Stomach (tissue), 9 donors: ENCODE measurements around the gene CXCL14. TPM values are rescaled to one million over a fixed set of nuclear protein-coding genes. Genes with fewer than 3 reads are reported as not detected.

Experiments used
- DNase-seq, 2 donors: peaks; one replicate each; pipeline versions ENCODE4 v3.0.0 to v3.0.0-alpha.2; 2013 to 2019
- H3K27ac ChIP-seq, 5 donors: fragments of 200-600 bp in 4 of 5; sonication (generic) in 4 of 5; one replicate each; pipeline ENCODE4 v1.5.1; 2013 to 2019; ENCODE audit warnings: mild to moderate bottlenecking in 1 of 5, moderate library complexity in 1 of 5
- H3K27me3 ChIP-seq, 3 donors: fragments of 200-600 bp; sonication (generic); one replicate each; pipeline ENCODE4 v1.5.1; 2017 to 2019; ENCODE audit warnings: mixed run types in 1 of 3
- H3K36me3 ChIP-seq, 4 donors: fragments of 200-600 bp; sonication (generic); 1 replicate in 3 of 4; 2 replicates in 1 of 4; pipeline ENCODE4 v1.5.1; 2016 to 2019
- H3K4me1 ChIP-seq, 4 donors: fragments of 200-600 bp; sonication (generic); one replicate each; pipeline ENCODE4 v1.5.1; 2016 to 2019
- H3K4me3 ChIP-seq, 4 donors: fragments of 200-600 bp; sonication (generic) in 3 of 4; one replicate each; pipeline ENCODE4 v1.5.1; 2016 to 2019; ENCODE audit warnings: mild to moderate bottlenecking in 1 of 4
- H3K9me3 ChIP-seq, 4 donors: fragments of 200-600 bp; sonication (generic); one replicate each; pipeline ENCODE4 v1.5.1; 2016 to 2019
- EP300 ChIP-seq: sonication (generic); formaldehyde crosslinking; IDR thresholded peaks from one replicate; pipeline ENCODE4 v1.6.1; 2017; ENCODE audit warnings: antibody characterized with exemption
- POLR2A ChIP-seq, 4 donors: fragments of 450-650 bp; IDR thresholded peaks; one replicate each; pipeline ENCODE4 v1.6.1; 2016; ENCODE audit warnings: antibody characterized with exemption in 4 of 4, control low read depth in 2 of 4, mild to moderate bottlenecking in 1 of 4, moderate library complexity in 1 of 4
- POLR2AphosphoS5 ChIP-seq, 3 donors: sonication (generic); formaldehyde crosslinking; IDR thresholded peaks; one replicate each; pipeline ENCODE4 v1.6.1; 2016; ENCODE audit warnings: antibody characterized with exemption in 3 of 3
- WGBS, 5 donors: extraction: QIAGEN DNeasy Blood & Tissue Kit in 3 of 5; methylation state at CpG; one replicate each; pipeline versions ENCODE4 v1.1.5 to v1.1.7; 2013 to 2018; 5-methylcytosine and 5-hydroxymethylcytosine counted together
- intact Hi-C: fragments of 100-400 bp; cut with DNase I; formaldehyde crosslinking; loops from one replicate; pipeline ENCODE4 v1.15.1; 2023; ENCODE audit warnings: low total_unique reads
- polyA plus RNA-seq, 3 donors: library from polyadenylated mRNA; stranded (reverse); fragments of 200-250 nt; gene quantifications; one replicate each; pipeline ENCODE4 v1.2.3, GENCODE V29; 2013
- total RNA-seq, 5 donors: library from RNA; depleted of rRNA; stranded (reverse); fragments of >200 nt; gene quantifications; one replicate each; pipeline versions ENCODE4 v1.1.0 to v1.2.3, GENCODE V29; 2014 to 2016
- TF ChIP-seq, protein P1 (sequence below), 7 experiments: fragments of 450-650 bp in 4 of 7; fragments of 200-600 bp in 3 of 7; sonication (generic) in 3 of 7; IDR thresholded peaks; one replicate each; pipeline ENCODE4 v1.5.1; 2016 to 2019; ENCODE audit warnings: antibody characterized with exemption in 7 of 7, control low read depth in 2 of 7, mild to moderate bottlenecking in 1 of 7
- donor health status: healthy with polysubstance abuse.
- donor health status: Bipolar disorder and iron deficiency.
- donor health status: healthy.

Gene CXCL14
- total and polyA plus RNA-seq, 8 donors: 12.7 to 82.0 (median 32.1) TPM; not detected in 2

DNA sequence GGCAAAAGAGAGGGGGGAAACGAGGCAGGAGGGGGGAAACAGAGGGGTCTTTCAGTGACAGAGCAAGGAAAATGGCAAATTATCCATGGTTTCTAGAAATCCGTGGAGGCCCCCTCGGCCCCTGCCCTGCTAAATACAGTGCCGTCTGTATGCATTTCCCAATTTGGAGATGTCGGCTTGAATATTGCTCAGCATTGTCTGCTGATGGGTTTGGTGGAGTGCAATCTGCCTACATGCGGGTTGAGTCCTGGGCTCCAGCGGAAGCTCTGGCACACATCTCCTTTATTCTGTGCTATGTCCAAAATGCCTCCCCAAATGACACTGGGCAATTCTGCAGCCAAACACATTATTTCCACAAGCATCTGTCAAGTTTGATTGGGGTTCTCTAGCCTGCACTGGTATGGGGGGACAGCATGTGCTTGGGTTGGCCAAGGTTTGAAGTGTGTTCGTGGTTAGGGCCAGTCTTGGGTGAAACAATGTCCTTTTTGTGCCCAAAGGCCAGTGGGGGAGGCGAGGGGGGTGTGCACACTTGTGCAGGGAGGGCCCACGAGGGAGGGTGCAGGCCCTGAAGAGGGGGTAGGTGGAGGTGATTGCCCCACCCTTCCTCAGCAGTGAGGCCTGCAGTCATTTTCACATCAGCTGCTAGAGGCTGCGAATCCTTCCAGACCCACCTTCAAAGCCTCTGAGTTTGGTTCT lies 36.8 kb downstream of the CXCL14 start:
- peaks cover 4 to 99% (median 68%) of the 10 kb centered on the region in 3 donors for H3K27me3 ChIP-seq
- H3K4me1 ChIP-seq: peaks cover 16 to 21% (median 17%) of the 10 kb centered on the region in 4 donors
- no peak for DNase-seq
- H3K36me3 ChIP-seq: no peaks in the 10 kb centered on the region
- WGBS, 5 donors: 42 to 66% (median 44%) methylated on average over 8 to 11 of the region's 11 CpGs
- intact Hi-C loops: no loop called here
- H3K4me3 ChIP-seq: no peak overlapping the region
- peaks cover 0 to 7% (median 2%) of the 10 kb centered on the region in 4 donors for H3K9me3 ChIP-seq
- no peak overlapping the region for H3K27ac ChIP-seq
- TF ChIP-seq POLR2A (IDR thresholded peaks at IDR 0.05) (no peak), EP300 (no peak), POLR2AphosphoS5 (IDR thresholded peaks at IDR 0.05) (no peak)
- TF ChIP-seq, protein P1, sequence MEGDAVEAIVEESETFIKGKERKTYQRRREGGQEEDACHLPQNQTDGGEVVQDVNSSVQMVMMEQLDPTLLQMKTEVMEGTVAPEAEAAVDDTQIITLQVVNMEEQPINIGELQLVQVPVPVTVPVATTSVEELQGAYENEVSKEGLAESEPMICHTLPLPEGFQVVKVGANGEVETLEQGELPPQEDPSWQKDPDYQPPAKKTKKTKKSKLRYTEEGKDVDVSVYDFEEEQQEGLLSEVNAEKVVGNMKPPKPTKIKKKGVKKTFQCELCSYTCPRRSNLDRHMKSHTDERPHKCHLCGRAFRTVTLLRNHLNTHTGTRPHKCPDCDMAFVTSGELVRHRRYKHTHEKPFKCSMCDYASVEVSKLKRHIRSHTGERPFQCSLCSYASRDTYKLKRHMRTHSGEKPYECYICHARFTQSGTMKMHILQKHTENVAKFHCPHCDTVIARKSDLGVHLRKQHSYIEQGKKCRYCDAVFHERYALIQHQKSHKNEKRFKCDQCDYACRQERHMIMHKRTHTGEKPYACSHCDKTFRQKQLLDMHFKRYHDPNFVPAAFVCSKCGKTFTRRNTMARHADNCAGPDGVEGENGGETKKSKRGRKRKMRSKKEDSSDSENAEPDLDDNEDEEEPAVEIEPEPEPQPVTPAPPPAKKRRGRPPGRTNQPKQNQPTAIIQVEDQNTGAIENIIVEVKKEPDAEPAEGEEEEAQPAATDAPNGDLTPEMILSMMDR (IDR thresholded peaks at IDR 0.05): no peak

DNA sequence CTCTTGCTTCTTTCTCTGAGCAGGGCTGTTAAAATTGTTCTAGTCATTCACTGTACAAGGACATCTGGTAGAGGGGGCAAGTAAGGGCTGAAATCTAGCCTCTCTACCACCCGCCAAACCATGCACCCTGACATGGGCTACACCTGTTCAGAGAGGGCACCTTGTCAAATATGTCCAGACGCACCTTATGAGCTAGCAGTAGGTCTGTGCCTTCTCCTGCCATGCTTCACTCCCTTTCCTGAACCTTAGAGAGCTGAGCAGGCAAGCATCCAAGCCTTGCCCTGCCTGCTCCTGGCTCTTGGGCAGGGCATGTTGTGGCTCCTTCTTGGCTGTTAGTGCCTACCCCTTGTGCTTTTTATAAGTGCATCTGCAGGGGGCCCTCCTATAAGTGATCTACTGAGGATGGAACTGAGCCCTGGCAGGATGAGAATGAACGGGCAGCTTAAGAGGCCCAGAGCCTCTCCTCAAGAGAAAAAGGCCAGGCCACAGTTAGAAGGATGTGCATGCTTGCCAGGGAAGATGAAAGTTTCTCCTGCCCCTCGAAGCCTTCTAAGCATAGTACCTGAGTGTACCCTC lies 39.3 kb downstream of the CXCL14 start:
- DNase-seq: no peak
- Histone ChIP-seq H3K27ac (no peak overlapping the region), H3K9me3 (peaks cover 0 to 7% (median 2%) of the 10 kb centered on the region in 4 donors), H3K4me1 (peaks cover 19 to 36% (median 34%) of the 10 kb centered on the region in 4 donors), H3K4me3 (no peak overlapping the region), H3K27me3 (peaks cover 14 to 99% (median 69%) of the 10 kb centered on the region in 3 donors), H3K36me3 (no peaks in the 10 kb centered on the region)
- WGBS, 5 donors: 58 to 76% (median 68%) methylated on average over 4 of the region's 4 CpGs
- intact Hi-C loops: no loop called here
- no peak for TF ChIP-seq POLR2AphosphoS5 (IDR thresholded peaks at IDR 0.05)
- TF ChIP-seq POLR2A (IDR thresholded peaks at IDR 0.05): no peak

GRCh38 chr5:135538261-135538660 lies 40.5 kb downstream of the CXCL14 start:
- no peak overlapping the region for H3K27ac ChIP-seq
- no peak overlapping the region for H3K4me3 ChIP-seq
- intact Hi-C loops: no loop called here
- TF ChIP-seq, protein P1 (IDR thresholded peaks at IDR 0.05): no peak
- no peak for TF ChIP-seq EP300
- no peak for TF ChIP-seq POLR2AphosphoS5 (IDR thresholded peaks at IDR 0.05)
- no peak for TF ChIP-seq POLR2A (IDR thresholded peaks at IDR 0.05)
- peaks cover 17 to 99% (median 69%) of the 10 kb centered on the region in 3 donors for H3K27me3 ChIP-seq
- peaks cover 7 to 30% (median 22%) of the 10 kb centered on the region in 4 donors for H3K4me1 ChIP-seq
- no peaks in the 10 kb centered on the region for H3K36me3 ChIP-seq
- no peak for DNase-seq
- 80 to 91% (median 88%) methylated on average over 4 to 5 of the region's 5 CpGs for WGBS, 5 donors
- peaks cover 0 to 7% (median 2%) of the 10 kb centered on the region in 4 donors for H3K9me3 ChIP-seq

DNA sequence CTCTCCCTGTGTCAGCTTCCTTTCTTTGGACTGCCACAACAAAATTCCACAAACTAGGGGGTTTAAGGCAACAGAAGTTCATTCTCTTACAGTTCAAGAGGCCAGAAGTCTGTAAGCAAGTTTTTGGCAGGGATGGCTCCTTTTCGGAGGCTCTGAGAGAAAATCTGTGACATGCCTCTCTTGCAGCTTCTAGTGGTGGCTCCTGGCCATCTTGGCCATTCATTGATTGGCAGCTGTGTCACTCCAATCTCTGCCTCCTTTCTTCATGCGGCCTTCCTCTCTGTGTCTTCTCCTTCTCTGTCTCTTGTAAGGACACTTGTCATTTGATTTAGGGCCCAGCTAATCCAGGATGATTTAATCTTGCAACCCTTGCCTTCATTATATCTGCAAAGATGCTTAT lies 41.0 kb downstream of the CXCL14 start:
- no peak overlapping the region for H3K27ac ChIP-seq
- peaks cover 0 to 7% (median 2%) of the 10 kb centered on the region in 4 donors for H3K9me3 ChIP-seq
- no peak for DNase-seq
- peaks cover 6 to 27% (median 19%) of the 10 kb centered on the region in 4 donors for H3K4me1 ChIP-seq
- no peak overlapping the region for H3K4me3 ChIP-seq
- intact Hi-C loops: no loop called here
- H3K36me3 ChIP-seq: no peaks in the 10 kb centered on the region
- peaks cover 17 to 100% (median 71%) of the 10 kb centered on the region in 3 donors for H3K27me3 ChIP-seq
- TF ChIP-seq POLR2A (IDR thresholded peaks at IDR 0.05) (no peak), POLR2AphosphoS5 (IDR thresholded peaks at IDR 0.05) (no peak), EP300 (no peak)
- TF ChIP-seq, protein P1 (IDR thresholded peaks at IDR 0.05): no peak
- 57 to 94% (median 88%) methylated on average over 2 of the region's 2 CpGs for WGBS, 5 donors
